ENCODE data around the gene POLR2L. TPM values are rescaled to one million over a fixed set of nuclear protein-coding genes. Genes with fewer than 3 reads are reported as not detected.

Gene POLR2L
- total and polyA plus RNA-seq, 2 of the 13 experiments (the other 11 are each of a cell fraction or from before 2014, with no cell fraction given), result 104 to 114 TPM

- TF ChIP-seq ZNF280B (CRISPR knock-in tag; IDR thresholded peaks at IDR 0.05; ENCODE audit: borderline replicate concordance) (no peak), ZBTB3 (CRISPR knock-in tag; IDR thresholded peaks at IDR 0.05; ENCODE audit: borderline replicate concordance, low read depth) (no peak), ZNF234 (CRISPR knock-in tag; conservative IDR thresholded peaks at IDR 0.05) (no peak), ZSCAN31 (CRISPR knock-in tag; IDR thresholded peaks at IDR 0.05; ENCODE audit: low read depth) (no peak), ZIK1 (CRISPR knock-in tag; IDR thresholded peaks at IDR 0.05; ENCODE audit: borderline replicate concordance, low read depth) (no peak), ZBTB7A (CRISPR knock-in tag; IDR thresholded peaks at IDR 0.05) (peak; percentile 58; the same call in 1 of the 2 replicates), PLRG1 (conservative IDR thresholded peaks at IDR 0.05) (no peak), PRDM10 (CRISPR knock-in tag; IDR thresholded peaks at IDR 0.05; ENCODE audit: low read depth) (no peak), TEF (CRISPR knock-in tag; IDR thresholded peaks at IDR 0.05) (no peak), KDM1A (CRISPR knock-in tag; IDR thresholded peaks at IDR 0.05) (no peak), ETV5 (CRISPR knock-in tag; IDR thresholded peaks at IDR 0.05; ENCODE audit: borderline replicate concordance) (no peak), RBM39 (IDR thresholded peaks at IDR 0.05; ENCODE audit: low read depth, low read length, poor library complexity, severe bottlenecking) (peak; percentile 34), ESRRA (CRISPR knock-in tag; IDR thresholded peaks at IDR 0.05; ENCODE audit: low read depth) (0 out of 2 replicates have a peak, but pooled peaks have one; percentile 9), ZNF891 (CRISPR knock-in tag; IDR thresholded peaks at IDR 0.05) (no peak), NCOA5 (CRISPR knock-in tag; IDR thresholded peaks at IDR 0.05) (no peak), ZNF839 (CRISPR knock-in tag; IDR thresholded peaks at IDR 0.05; ENCODE audit: borderline replicate concordance) (no peak), ZNF232 (CRISPR knock-in tag; IDR thresholded peaks at IDR 0.05; ENCODE audit: borderline replicate concordance) (no peak)
- TF ChIP-seq, protein P1, sequence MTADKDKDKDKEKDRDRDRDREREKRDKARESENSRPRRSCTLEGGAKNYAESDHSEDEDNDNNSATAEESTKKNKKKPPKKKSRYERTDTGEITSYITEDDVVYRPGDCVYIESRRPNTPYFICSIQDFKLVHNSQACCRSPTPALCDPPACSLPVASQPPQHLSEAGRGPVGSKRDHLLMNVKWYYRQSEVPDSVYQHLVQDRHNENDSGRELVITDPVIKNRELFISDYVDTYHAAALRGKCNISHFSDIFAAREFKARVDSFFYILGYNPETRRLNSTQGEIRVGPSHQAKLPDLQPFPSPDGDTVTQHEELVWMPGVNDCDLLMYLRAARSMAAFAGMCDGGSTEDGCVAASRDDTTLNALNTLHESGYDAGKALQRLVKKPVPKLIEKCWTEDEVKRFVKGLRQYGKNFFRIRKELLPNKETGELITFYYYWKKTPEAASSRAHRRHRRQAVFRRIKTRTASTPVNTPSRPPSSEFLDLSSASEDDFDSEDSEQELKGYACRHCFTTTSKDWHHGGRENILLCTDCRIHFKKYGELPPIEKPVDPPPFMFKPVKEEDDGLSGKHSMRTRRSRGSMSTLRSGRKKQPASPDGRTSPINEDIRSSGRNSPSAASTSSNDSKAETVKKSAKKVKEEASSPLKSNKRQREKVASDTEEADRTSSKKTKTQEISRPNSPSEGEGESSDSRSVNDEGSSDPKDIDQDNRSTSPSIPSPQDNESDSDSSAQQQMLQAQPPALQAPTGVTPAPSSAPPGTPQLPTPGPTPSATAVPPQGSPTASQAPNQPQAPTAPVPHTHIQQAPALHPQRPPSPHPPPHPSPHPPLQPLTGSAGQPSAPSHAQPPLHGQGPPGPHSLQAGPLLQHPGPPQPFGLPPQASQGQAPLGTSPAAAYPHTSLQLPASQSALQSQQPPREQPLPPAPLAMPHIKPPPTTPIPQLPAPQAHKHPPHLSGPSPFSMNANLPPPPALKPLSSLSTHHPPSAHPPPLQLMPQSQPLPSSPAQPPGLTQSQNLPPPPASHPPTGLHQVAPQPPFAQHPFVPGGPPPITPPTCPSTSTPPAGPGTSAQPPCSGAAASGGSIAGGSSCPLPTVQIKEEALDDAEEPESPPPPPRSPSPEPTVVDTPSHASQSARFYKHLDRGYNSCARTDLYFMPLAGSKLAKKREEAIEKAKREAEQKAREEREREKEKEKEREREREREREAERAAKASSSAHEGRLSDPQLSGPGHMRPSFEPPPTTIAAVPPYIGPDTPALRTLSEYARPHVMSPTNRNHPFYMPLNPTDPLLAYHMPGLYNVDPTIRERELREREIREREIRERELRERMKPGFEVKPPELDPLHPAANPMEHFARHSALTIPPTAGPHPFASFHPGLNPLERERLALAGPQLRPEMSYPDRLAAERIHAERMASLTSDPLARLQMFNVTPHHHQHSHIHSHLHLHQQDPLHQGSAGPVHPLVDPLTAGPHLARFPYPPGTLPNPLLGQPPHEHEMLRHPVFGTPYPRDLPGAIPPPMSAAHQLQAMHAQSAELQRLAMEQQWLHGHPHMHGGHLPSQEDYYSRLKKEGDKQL (CRISPR knock-in tag; IDR thresholded peaks at IDR 0.05; ENCODE audit: low read depth), result 0 out of 2 replicates have a peak, but pooled peaks have one; percentile 33
These were observed 32.2 kb downstream of the POLR2L start (continued) for GRCh38 chr11:810040-810567.
